ENCODE results near the gene ING3.
"Not testable (repeated sequence)": the region's sequence is repeated elsewhere in the genome, so short reads cannot be mapped to it uniquely, and the experiment has no call there.

The ING3 gene

GRCh38 chr7:120951309-120951699 is 727 bp downstream of the ING3 start:
- DNase-seq (ENCODE audit: low read depth, low spot score), result no peak

- no peak for DNase-seq (ENCODE audit: low read depth, low spot score)
These were observed 1.2 kb downstream of the ING3 start for GRCh38 chr7:120951826-120952225.

- DNase-seq (ENCODE audit: low read depth, low spot score), result no peak
These were observed 5.1 kb downstream of the ING3 start for GRCh38 chr7:120955577-120956149.

GRCh38 chr7:120959929-120960484 is 9.4 kb downstream of the ING3 start:
- no peak for DNase-seq (ENCODE audit: low read depth, low spot score)

- DNase-seq (ENCODE audit: low read depth, low spot score), result no peak
These were observed 10.1 kb downstream of the ING3 start for GRCh38 chr7:120960714-120961113.

- no peak for DNase-seq (ENCODE audit: low read depth, low spot score)
These were observed 11.1 kb downstream of the ING3 start for GRCh38 chr7:120961638-120962173.

- DNase-seq (ENCODE audit: low read depth, low spot score), result no peak
These were observed 13.5 kb downstream of the ING3 start for GRCh38 chr7:120964088-120964487.

- no peak for DNase-seq (ENCODE audit: low read depth, low spot score)
These were observed 16.4 kb downstream of the ING3 start for GRCh38 chr7:120966961-120967360.

- DNase-seq (ENCODE audit: low read depth, low spot score), result no peak
These were observed 23.3 kb downstream of the ING3 start for GRCh38 chr7:120973849-120974248.

GRCh38 chr7:120979765-120980499 is 29.4 kb downstream of the ING3 start:
- DNase-seq (ENCODE audit: low read depth, low spot score), result no peak

- no peak for DNase-seq (ENCODE audit: low read depth, low spot score)
These were observed 30.5 kb downstream of the ING3 start for GRCh38 chr7:120981117-120981516.

GRCh38 chr7:120981888-120982615 is 31.5 kb downstream of the ING3 start:
- no peak for DNase-seq (ENCODE audit: low read depth, low spot score)

- not testable (repeated sequence) for DNase-seq (ENCODE audit: low read depth, low spot score)
These were observed 33.0 kb downstream of the ING3 start for GRCh38 chr7:120983592-120983991.

GRCh38 chr7:120984406-120984805 is 33.8 kb downstream of the ING3 start:
- DNase-seq (ENCODE audit: low read depth, low spot score), result no peak

- peak; percentile 12 for DNase-seq (ENCODE audit: low read depth, low spot score)
These were observed 34.7 kb downstream of the ING3 start for GRCh38 chr7:120985130-120985758.

GRCh38 chr7:120985839-120986238 is 35.3 kb downstream of the ING3 start:
- no peak for DNase-seq (ENCODE audit: low read depth, low spot score)

GRCh38 chr7:120986650-120987049 is 36.1 kb downstream of the ING3 start:
- DNase-seq (ENCODE audit: low read depth, low spot score), result no peak

- no peak for DNase-seq (ENCODE audit: low read depth, low spot score)
These were observed 36.7 kb downstream of the ING3 start for GRCh38 chr7:120987280-120987679.

GRCh38 chr7:120987683-120988590 is 37.4 kb downstream of the ING3 start:
- DNase-seq (ENCODE audit: low read depth, low spot score), result peak; percentile 83

GRCh38 chr7:120988591-120989256 is 38.1 kb downstream of the ING3 start, which contains the start of gene CPED1:
CPED1 (plus strand) TSS chr7:120988711; CDS start chr7:120989622, 911 bp downstream.
- DNase-seq (ENCODE audit: low read depth, low spot score), result peak; percentile 49
